NCI-H187 (cell line): ENCODE results near the gene SORCS3.

Source experiments
- DNase-seq, 2 experiments: peaks; one replicate each; lab custom pipeline; 2025; lab: John Stamatoyannopoulos, UW

SORCS3 gene

GRCh38 chr10:104646146-104646545 is 5.1 kb downstream of the SORCS3 start:
- DNase-seq = no peak

- DNase-seq = no peak
Measured at GRCh38 chr10:104648421-104648820, 7.3 kb downstream of the SORCS3 start.

GRCh38 chr10:104650072-104650471 is 9.0 kb downstream of the SORCS3 start:
- no peak for DNase-seq

GRCh38 chr10:104650635-104651331 is 9.7 kb downstream of the SORCS3 start:
- no peak for DNase-seq

- no peak for DNase-seq
Measured at GRCh38 chr10:104657036-104657435, 15.9 kb downstream of the SORCS3 start.

- DNase-seq = no peak
Measured at GRCh38 chr10:104657457-104657856, 16.4 kb downstream of the SORCS3 start.

GRCh38 chr10:104658067-104658466 is 17.0 kb downstream of the SORCS3 start:
- DNase-seq = no peak

- DNase-seq = no peak
Measured at GRCh38 chr10:104659809-104660208, 18.7 kb downstream of the SORCS3 start.

GRCh38 chr10:104663076-104663475 is 22.0 kb downstream of the SORCS3 start:
- no peak for DNase-seq

- DNase-seq = no peak
Measured at GRCh38 chr10:104663563-104663962, 22.5 kb downstream of the SORCS3 start.

- no peak for DNase-seq
Measured at GRCh38 chr10:104664205-104664604, 23.1 kb downstream of the SORCS3 start.

- no peak for DNase-seq
Measured at GRCh38 chr10:104665174-104665573, 24.1 kb downstream of the SORCS3 start.

GRCh38 chr10:104666106-104666505 is 25.0 kb downstream of the SORCS3 start:
- DNase-seq = no peak

- no peak for DNase-seq
Measured at GRCh38 chr10:104676874-104677273, 35.8 kb downstream of the SORCS3 start.

- DNase-seq = no peak
Measured at GRCh38 chr10:104678658-104679057, 37.6 kb downstream of the SORCS3 start.

- DNase-seq = no peak
Measured at GRCh38 chr10:104680467-104681401, 39.6 kb downstream of the SORCS3 start.

- DNase-seq = no peak
Measured at GRCh38 chr10:104681485-104681884, 40.4 kb downstream of the SORCS3 start.

- no peak for DNase-seq
Measured at GRCh38 chr10:104683567-104683966, 42.5 kb downstream of the SORCS3 start.

GRCh38 chr10:104686829-104687228 is 45.7 kb downstream of the SORCS3 start:
- no peak for DNase-seq

GRCh38 chr10:104688251-104689042 is 47.4 kb downstream of the SORCS3 start:
- DNase-seq = no peak

GRCh38 chr10:104689105-104689504 is 48.0 kb downstream of the SORCS3 start:
- DNase-seq = no peak

GRCh38 chr10:104689547-104689946 is 48.5 kb downstream of the SORCS3 start:
- no peak for DNase-seq
